Rectal smooth muscle tissue (tissue), 1 donor: Measurements from ENCODE around the gene YBX2.

ENCODE experiments used
- H3K27ac ChIP-seq: one replicate; pipeline ENCODE4 v1.7.0; 2013; ENCODE audit warnings: low read depth, low read length, inconsistent platforms
- H3K27me3 ChIP-seq: one replicate; pipeline ENCODE4 v1.7.0; 2013; ENCODE audit warnings: low read length; ENCODE audit not compliant: control insufficient read depth, insufficient read depth
- H3K36me3 ChIP-seq: one replicate; pipeline ENCODE4 v1.7.0; 2013; ENCODE audit warnings: low read length; ENCODE audit not compliant: control insufficient read depth, insufficient read depth
- H3K4me1 ChIP-seq: one replicate; pipeline ENCODE4 v1.7.0; 2013; ENCODE audit warnings: low read length; ENCODE audit not compliant: control insufficient read depth, insufficient read depth
- H3K4me3 ChIP-seq: one replicate; pipeline ENCODE4 v1.7.0; 2013; ENCODE audit warnings: low read length
- H3K9ac ChIP-seq: one replicate; pipeline ENCODE4 v1.7.0; 2013; ENCODE audit warnings: low read length

YBX2 gene

GRCh38 chr17:7262935-7263800 lies 31.3 kb downstream of the YBX2 start:
- Histone ChIP-seq H3K27ac (no peak overlapping the region), H3K4me3 (peak overlapping the region; percentile 55), H3K36me3 (peaks cover 5% of the 10 kb centered on the region), H3K4me1 (no peaks in the 10 kb centered on the region), H3K9ac (peak overlapping the region; percentile 84), H3K27me3 (peaks cover 12% of the 10 kb centered on the region)

GRCh38 chr17:7262192-7262934 lies 32.1 kb downstream of the YBX2 start, which contains the start of gene CLDN7:
Gene CLDN7 (minus strand): TSS chr17:7262478. CDS start chr17:7262043, 435 bp downstream.
- peak within 1 kb of the TSS; percentile 57 for H3K4me3 ChIP-seq
- no peaks in the 10 kb centered on the region for H3K4me1 ChIP-seq
- no peak within 1 kb of the TSS for H3K27ac ChIP-seq
- peaks cover 12% of the 10 kb centered on the region for H3K27me3 ChIP-seq
- peak within 1 kb of the TSS; percentile 84 for H3K9ac ChIP-seq
- H3K36me3 ChIP-seq, result peaks cover 7% of the 10 kb centered on the region

- Histone ChIP-seq H3K36me3 (peaks cover 14% of the 10 kb centered on the region), H3K9ac (peak overlapping the region; percentile 73), H3K4me3 (peak overlapping the region; percentile 57), H3K27me3 (peaks cover 12% of the 10 kb centered on the region), H3K4me1 (no peaks in the 10 kb centered on the region), H3K27ac (no peak overlapping the region)
Measured at GRCh38 chr17:7261379-7262191, 32.9 kb downstream of the YBX2 start.

GRCh38 chr17:7260651-7261378 lies 33.6 kb downstream of the YBX2 start:
- H3K27me3 ChIP-seq, result peaks cover 12% of the 10 kb centered on the region
- peaks cover 18% of the 10 kb centered on the region for H3K36me3 ChIP-seq
- H3K4me1 ChIP-seq, result no peaks in the 10 kb centered on the region
- peak overlapping the region; percentile 57 for H3K4me3 ChIP-seq
- H3K27ac ChIP-seq, result no peak overlapping the region
- H3K9ac ChIP-seq, result peak overlapping the region; percentile 42

- Histone ChIP-seq H3K36me3 (peaks cover 18% of the 10 kb centered on the region), H3K27me3 (peaks cover 12% of the 10 kb centered on the region), H3K27ac (no peak overlapping the region), H3K4me1 (no peaks in the 10 kb centered on the region), H3K4me3 (peak overlapping the region; percentile 57), H3K9ac (peak overlapping the region; percentile 13)
Measured at GRCh38 chr17:7260151-7260550, 34.3 kb downstream of the YBX2 start.

- Histone ChIP-seq H3K27ac (no peak overlapping the region), H3K4me1 (no peaks in the 10 kb centered on the region), H3K4me3 (no peak overlapping the region), H3K27me3 (peaks cover 12% of the 10 kb centered on the region), H3K36me3 (peaks cover 19% of the 10 kb centered on the region), H3K9ac (no peak overlapping the region)
Measured at GRCh38 chr17:7259555-7259889, 34.9 kb downstream of the YBX2 start.

GRCh38 chr17:7258731-7259554 lies 35.5 kb downstream of the YBX2 start:
- no peaks in the 10 kb centered on the region for H3K4me1 ChIP-seq
- H3K27ac ChIP-seq, result no peak overlapping the region
- peaks cover 12% of the 10 kb centered on the region for H3K27me3 ChIP-seq
- no peak overlapping the region for H3K4me3 ChIP-seq
- no peak overlapping the region for H3K9ac ChIP-seq
- peaks cover 21% of the 10 kb centered on the region for H3K36me3 ChIP-seq

- Histone ChIP-seq H3K27me3 (peaks cover 3% of the 10 kb centered on the region), H3K27ac (no peak overlapping the region), H3K9ac (peak overlapping the region; percentile 25), H3K4me3 (no peak overlapping the region), H3K4me1 (peaks cover 9% of the 10 kb centered on the region), H3K36me3 (peaks cover 21% of the 10 kb centered on the region)
Measured at GRCh38 chr17:7256766-7257456, 37.5 kb downstream of the YBX2 start.

- Histone ChIP-seq H3K9ac (no peak overlapping the region), H3K4me1 (peaks cover 15% of the 10 kb centered on the region), H3K27ac (no peak overlapping the region), H3K4me3 (no peak overlapping the region), H3K36me3 (peaks cover 21% of the 10 kb centered on the region), H3K27me3 (no peaks in the 10 kb centered on the region)
Measured at GRCh38 chr17:7254511-7254910, 39.9 kb downstream of the YBX2 start.

GRCh38 chr17:7253082-7253481 lies 41.4 kb downstream of the YBX2 start:
- Histone ChIP-seq H3K4me1 (peaks cover 15% of the 10 kb centered on the region), H3K27me3 (no peaks in the 10 kb centered on the region), H3K36me3 (peaks cover 15% of the 10 kb centered on the region), H3K9ac (no peak overlapping the region), H3K4me3 (peak overlapping the region; percentile 85), H3K27ac (peak overlapping the region; percentile 100)
